Esophagus muscularis mucosa (tissue), 4 donors: ENCODE measurements around the gene SLC35F4.

Experiments used
- CTCF ChIP-seq, 3 experiments: fragments of 200-600 bp in 2 of 3; fragments of 450-650 bp in 1 of 3; sonication (generic) in 2 of 3; IDR thresholded peaks; one replicate each; pipeline ENCODE4 v1.5.1; 2017 to 2019; ENCODE audit warnings: antibody characterized with exemption in 3 of 3, mild to moderate bottlenecking in 2 of 3, moderate library complexity in 1 of 3
- EP300 ChIP-seq: sonication (generic); formaldehyde crosslinking; IDR thresholded peaks from one replicate; pipeline ENCODE4 v1.6.1; 2017; ENCODE audit warnings: antibody characterized with exemption
- POLR2A ChIP-seq: fragments of 450-650 bp; IDR thresholded peaks from one replicate; pipeline ENCODE4 v1.6.1; 2017; ENCODE audit warnings: antibody characterized with exemption, moderate library complexity, mild to moderate bottlenecking, low read depth

DNA sequence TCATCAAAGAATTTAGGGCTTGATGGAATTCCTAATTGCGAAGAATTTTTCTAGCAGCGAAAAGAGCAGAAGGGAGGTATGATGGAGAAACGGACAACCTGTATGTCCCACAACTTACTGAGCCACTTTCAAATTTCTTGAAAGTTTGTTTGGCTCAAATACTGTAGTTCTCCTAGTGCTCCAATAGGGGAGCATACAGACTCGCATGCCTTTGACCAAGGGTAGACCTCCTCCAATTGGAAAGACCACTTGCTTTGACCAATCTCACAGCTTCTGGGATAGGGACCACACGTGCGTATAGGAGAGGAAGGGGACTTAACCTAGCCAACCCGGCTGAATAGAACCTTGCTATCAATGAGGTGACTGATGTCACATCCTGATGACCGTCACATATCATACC, 28.6 kb downstream of the SLC35F4 start:
- TF ChIP-seq POLR2A (no peak), EP300 (no peak), CTCF (IDR thresholded peaks at IDR 0.05) (no peak)
